ENCODE measurements around the gene HSPA2.

GRCh38 chr14:64554556-64554955 is 14.0 kb downstream of the HSPA2 start:
- TF ChIP-seq CTCF (IDR thresholded peaks at IDR 0.05; ENCODE audit: poor library complexity, severe bottlenecking) (no peak), POLR2AphosphoS5 (IDR thresholded peaks at IDR 0.05) (no peak), RAD21 (conservative IDR thresholded peaks at IDR 0.05) (no peak)
